PFSK-1 (cell line): Measurements from ENCODE around the gene ZSWIM6.

ENCODE experiments used
- FOXP2 ChIP-seq: optimal IDR thresholded peaks from 2 replicates; pipeline ENCODE3; 2011; ENCODE audit warnings: borderline replicate concordance, control low read depth, inconsistent platforms; ENCODE audit not compliant: insufficient read depth; ENCODE audit errors: extremely low read length, extremely low read depth
- POLR2AphosphoS5 ChIP-seq: IDR thresholded peaks from 2 replicates; pipeline ENCODE4 v1.6.1; 2012; ENCODE audit warnings: low read depth, mild to moderate bottlenecking, control low read depth, low read length, moderate library complexity
- SIN3A ChIP-seq: IDR thresholded peaks from 2 replicates; pipeline ENCODE4 v1.6.1; 2012; ENCODE audit warnings: mild to moderate bottlenecking, low read length, moderate library complexity, borderline replicate concordance; ENCODE audit not compliant: insufficient read depth
- TAF1 ChIP-seq: IDR thresholded peaks from 2 replicates; pipeline ENCODE4 v1.6.1; 2012; ENCODE audit warnings: low read length, control low read depth, borderline replicate concordance; ENCODE audit not compliant: insufficient read depth
- TF ChIP-seq, protein P1 (sequence below), 2 experiments: IDR thresholded peaks; 2 replicates each; pipeline versions ENCODE4 v1.6.1 to v1.8.0; 2011 to 2012; ENCODE audit warnings: low read depth in 2 of 2, low read length in 2 of 2, control low read depth in 1 of 2, inconsistent platforms in 1 of 2, mild to moderate bottlenecking in 1 of 2, moderate library complexity in 1 of 2; ENCODE audit not compliant: insufficient read depth in 1 of 2

ZSWIM6 gene

GRCh38 chr5:61534481-61535267 is 202.6 kb downstream of the ZSWIM6 start:
- TF ChIP-seq, protein P1, sequence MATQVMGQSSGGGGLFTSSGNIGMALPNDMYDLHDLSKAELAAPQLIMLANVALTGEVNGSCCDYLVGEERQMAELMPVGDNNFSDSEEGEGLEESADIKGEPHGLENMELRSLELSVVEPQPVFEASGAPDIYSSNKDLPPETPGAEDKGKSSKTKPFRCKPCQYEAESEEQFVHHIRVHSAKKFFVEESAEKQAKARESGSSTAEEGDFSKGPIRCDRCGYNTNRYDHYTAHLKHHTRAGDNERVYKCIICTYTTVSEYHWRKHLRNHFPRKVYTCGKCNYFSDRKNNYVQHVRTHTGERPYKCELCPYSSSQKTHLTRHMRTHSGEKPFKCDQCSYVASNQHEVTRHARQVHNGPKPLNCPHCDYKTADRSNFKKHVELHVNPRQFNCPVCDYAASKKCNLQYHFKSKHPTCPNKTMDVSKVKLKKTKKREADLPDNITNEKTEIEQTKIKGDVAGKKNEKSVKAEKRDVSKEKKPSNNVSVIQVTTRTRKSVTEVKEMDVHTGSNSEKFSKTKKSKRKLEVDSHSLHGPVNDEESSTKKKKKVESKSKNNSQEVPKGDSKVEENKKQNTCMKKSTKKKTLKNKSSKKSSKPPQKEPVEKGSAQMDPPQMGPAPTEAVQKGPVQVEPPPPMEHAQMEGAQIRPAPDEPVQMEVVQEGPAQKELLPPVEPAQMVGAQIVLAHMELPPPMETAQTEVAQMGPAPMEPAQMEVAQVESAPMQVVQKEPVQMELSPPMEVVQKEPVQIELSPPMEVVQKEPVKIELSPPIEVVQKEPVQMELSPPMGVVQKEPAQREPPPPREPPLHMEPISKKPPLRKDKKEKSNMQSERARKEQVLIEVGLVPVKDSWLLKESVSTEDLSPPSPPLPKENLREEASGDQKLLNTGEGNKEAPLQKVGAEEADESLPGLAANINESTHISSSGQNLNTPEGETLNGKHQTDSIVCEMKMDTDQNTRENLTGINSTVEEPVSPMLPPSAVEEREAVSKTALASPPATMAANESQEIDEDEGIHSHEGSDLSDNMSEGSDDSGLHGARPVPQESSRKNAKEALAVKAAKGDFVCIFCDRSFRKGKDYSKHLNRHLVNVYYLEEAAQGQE (IDR thresholded peaks at IDR 0.05; ENCODE audit: insufficient read depth in 1 of 2, low read depth in 2 of 2, low read length in 2 of 2): no peak
- TF ChIP-seq FOXP2 (no peak), POLR2AphosphoS5 (no peak), SIN3A (no peak), TAF1 (no peak)

DNA sequence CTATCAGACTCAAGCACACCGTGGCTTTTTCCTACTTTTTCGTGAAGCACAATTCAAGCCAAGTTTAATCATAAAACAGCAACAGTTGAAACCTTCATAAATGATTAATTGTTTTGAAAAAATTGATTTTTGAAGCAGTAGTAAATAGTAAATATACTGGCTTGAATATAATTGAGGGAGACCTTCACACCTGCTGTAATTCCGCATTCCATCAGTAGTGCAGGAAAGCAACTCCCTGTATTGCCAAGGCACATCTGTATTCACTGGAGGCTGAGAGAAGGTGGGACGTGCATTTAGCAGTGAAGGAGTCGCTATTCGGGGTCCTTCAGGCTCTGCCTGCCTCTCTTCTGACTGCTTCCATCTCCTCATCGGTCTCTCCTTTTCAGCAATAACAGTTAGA is 203.8 kb downstream of the ZSWIM6 start:
- TF ChIP-seq, protein P1 (IDR thresholded peaks at IDR 0.05; ENCODE audit: insufficient read depth in 1 of 2, low read depth in 2 of 2, low read length in 2 of 2): no peak
- no peak for TF ChIP-seq SIN3A

DNA sequence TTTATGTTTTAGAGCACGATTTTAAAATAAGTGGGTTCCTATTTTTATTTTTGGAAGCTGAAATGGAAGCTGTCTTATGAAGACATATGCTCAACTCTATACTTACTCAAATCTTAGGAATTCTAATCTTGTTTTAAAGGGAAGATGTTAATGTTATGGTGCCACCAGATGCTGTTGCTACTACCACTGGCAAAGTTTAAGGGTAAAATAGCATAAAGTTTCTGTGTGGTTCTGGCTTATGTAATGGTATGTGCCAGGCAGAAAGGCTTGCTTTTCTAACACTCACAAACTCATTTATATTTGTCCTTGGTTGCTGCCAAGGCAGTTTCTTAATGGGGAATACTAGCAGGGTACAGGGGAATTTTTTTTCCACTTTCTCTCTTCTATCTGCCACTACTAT is 204.9 kb downstream of the ZSWIM6 start:
- TF ChIP-seq SIN3A: no peak
- no peak for TF ChIP-seq TAF1
- no peak for TF ChIP-seq POLR2AphosphoS5
- TF ChIP-seq, protein P1 (IDR thresholded peaks at IDR 0.05; ENCODE audit: insufficient read depth in 1 of 2, low read depth in 2 of 2, low read length in 2 of 2): no peak
- no peak for TF ChIP-seq FOXP2

DNA sequence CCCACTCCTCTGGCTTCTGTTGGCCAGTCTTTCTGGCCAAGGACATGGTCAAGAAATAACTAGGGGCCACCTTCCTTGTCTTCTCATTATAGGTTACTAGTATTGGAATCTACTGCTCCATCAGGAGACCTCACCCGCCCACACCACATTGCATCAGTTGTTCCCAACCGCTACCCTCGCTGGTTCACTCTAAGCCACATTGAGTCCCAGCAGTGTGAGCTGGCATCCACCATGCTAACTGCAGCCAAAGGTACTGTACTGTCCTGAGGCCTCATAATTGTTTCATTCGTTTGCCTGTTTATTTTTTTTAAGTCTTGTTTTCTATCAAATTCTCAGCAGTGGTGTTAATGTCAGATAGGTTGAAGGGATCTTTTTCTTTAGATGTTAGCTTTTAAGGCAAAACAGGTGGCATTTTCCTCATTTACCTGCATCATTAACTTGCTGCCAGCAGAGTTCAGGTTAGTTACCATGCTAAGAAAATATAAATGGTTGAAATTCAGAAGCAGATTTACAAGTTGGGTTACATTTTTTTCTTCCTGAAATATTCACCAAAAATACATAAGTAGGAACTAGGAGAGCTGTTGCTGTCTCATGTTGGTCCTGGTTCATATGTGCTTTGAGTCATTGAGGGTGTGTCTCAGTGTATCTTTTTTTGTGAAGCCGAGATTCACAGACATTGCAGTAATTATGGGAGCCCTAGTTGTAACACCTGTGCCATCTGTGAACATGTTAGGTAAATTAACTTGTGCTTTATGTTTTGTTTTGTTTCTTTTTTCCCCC is 206.9 kb downstream of the ZSWIM6 start:
- TF ChIP-seq POLR2AphosphoS5 (no peak), TAF1 (no peak), SIN3A (no peak), FOXP2 (no peak)
- TF ChIP-seq, protein P1 (IDR thresholded peaks at IDR 0.05; ENCODE audit: insufficient read depth in 1 of 2, low read depth in 2 of 2, low read length in 2 of 2): no peak
